NCI-H2029 (cell line): ENCODE results near the gene CD59.

Experiments used
- DNase-seq: peaks from one replicate; lab custom pipeline; 2025; lab: John Stamatoyannopoulos, UW

The CD59 gene

GRCh38 chr11:33713151-33713855 lies 22.9 kb downstream of the CD59 start:
- no peak for DNase-seq

DNA sequence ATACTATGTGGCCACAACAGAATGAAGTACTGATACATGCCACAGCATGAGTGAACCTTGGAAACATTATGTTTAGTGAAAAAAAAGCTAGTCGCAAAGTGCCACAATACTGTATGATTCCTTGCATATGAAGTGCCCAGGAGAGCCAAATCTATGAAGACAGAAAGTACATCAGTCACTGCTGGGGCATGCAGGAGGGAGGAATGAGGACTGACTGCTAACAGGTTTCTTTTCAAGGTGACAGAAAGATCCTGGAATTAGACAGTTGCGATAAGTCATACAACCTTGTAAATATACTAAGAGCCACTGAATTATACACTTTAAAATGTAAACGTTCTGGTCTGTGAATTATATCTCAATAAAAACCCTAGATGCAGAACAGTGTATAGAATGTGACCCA lies 23.8 kb downstream of the CD59 start:
- no peak for DNase-seq

DNA sequence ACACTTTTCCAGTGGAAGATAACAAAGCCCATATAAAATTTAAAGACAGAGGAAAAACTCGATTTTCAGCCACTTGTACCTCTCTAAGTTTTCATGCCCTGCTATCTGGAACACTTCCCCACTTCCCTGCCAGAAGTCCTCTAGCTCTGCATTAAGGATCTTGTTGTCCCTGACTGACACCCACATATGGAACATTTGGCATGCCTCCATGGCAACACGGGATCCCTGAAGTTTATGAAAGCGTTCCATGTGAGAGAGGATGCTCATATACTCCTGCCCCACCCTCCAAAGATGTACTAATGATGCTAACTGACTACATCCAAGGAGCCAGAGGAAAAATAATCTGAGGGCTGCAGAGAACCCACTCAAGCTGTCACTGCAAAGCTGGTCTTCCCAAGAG lies 26.8 kb downstream of the CD59 start:
- no peak for DNase-seq

- DNase-seq: no peak
Measured at GRCh38 chr11:33708985-33709384, 27.2 kb downstream of the CD59 start.

DNA sequence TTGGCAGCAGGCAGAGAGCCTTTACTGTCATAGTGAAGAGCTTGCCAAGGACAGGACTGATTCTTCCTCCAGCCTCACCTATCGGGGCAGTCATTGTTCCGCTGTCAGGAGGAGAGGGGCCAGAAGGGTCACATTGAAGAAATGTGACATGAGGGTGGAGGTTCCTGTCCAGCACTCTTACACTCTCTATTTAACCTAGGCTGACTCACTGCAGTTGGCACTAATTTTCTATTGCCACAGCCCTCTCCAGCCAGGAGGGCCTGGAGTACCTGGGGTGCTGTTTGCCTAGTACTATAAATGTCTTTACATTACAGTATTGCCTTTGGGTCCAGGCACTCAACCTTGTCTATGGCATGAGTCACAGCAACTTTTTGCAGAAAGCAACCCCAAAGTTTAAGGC lies 28.4 kb downstream of the CD59 start:
- peak; percentile 36 for DNase-seq

GRCh38 chr11:33706966-33707365 lies 29.3 kb downstream of the CD59 start:
- DNase-seq: no peak

DNA sequence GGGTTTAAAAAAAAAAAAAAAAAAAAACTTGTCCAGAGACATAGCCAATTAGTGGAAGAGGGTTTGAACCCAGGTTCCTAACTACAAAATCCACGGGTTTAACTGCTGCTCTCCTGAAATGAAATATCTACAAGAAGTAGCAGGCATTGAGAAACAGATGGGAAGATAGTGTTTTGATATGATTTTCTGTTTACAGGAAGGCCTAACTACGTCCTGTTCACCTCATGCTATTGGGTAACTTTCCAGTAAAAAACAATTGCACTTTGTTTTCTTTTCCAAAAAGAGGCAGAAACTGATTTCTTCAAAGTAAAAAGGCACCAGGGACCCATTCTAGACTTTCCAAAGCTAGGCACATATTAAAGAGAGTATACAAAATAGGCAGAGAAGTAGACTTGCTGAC lies 29.7 kb downstream of the CD59 start:
- no peak for DNase-seq

GRCh38 chr11:33704240-33705002 lies 31.8 kb downstream of the CD59 start:
- DNase-seq: peak; percentile 13

DNA sequence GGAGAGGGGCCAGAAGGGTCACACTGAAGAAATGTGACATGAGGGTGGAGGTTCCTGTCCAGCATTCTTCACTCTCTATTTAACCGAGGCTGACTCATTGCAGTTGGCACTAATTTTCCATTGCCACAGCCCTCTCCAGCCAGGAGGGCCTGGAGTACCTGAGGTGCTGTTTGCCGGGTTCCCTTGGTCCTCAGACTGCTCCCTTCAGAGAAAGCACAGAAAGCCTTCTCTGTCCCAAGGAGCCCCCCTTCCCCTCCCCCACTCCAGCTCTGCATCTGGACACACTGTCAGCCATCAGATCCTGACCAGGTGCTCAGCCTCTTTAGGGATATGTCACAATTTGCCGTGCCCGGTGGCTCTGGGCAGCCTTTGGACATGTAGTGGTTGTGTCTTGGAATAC lies 32.4 kb downstream of the CD59 start:
- no peak for DNase-seq

GRCh38 chr11:33703234-33703633 lies 33.0 kb downstream of the CD59 start:
- DNase-seq: no peak

- peak; percentile 58 for DNase-seq
Measured at GRCh38 chr11:33701302-33702230, 34.7 kb downstream of the CD59 start.

- peak; percentile 92 for DNase-seq
Measured at GRCh38 chr11:33700502-33701271, 35.5 kb downstream of the CD59 start, which contains the start of gene C11orf91. Gene C11orf91 (minus strand): TSS chr11:33700826. CDS start chr11:33700740, 86 bp downstream.

GRCh38 chr11:33700063-33700501 lies 36.1 kb downstream of the CD59 start:
- DNase-seq: no peak

- DNase-seq: no peak
Measured at GRCh38 chr11:33699515-33700062, 36.6 kb downstream of the CD59 start.

DNA sequence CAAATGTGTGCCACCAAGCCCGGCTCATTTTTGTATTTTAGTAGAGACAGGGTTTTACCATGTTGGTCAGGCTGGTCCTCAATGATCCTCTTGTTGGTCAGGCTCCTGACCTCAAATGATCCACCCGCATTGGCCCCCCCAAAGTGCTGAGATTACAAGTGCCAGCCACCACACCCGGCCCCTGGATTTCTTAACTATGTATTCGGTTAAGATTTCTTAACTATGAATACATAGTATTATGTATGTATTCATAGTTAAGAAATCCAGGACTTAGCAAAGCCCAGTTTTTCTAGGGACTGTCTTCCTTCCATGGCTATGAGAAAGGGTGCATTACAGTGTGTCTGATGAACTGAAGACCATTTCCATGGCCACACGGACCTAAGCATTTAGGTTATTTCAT lies 37.3 kb downstream of the CD59 start:
- no peak for DNase-seq

- DNase-seq: no peak
Measured at GRCh38 chr11:33697997-33698396, 38.2 kb downstream of the CD59 start.

- DNase-seq: peak; percentile 18
Measured at GRCh38 chr11:33696931-33697638, 39.1 kb downstream of the CD59 start.

- peak; percentile 19 for DNase-seq
Measured at GRCh38 chr11:33696411-33696810, 39.8 kb downstream of the CD59 start.

GRCh38 chr11:33695051-33695566 lies 41.1 kb downstream of the CD59 start:
- DNase-seq: no peak

GRCh38 chr11:33694346-33695050 lies 41.7 kb downstream of the CD59 start:
- DNase-seq: no peak
